ENCODE data around the gene DDA1. TPM values are rescaled to one million over a fixed set of nuclear protein-coding genes. Genes with fewer than 3 reads are reported as not detected.

DDA1 gene
- total RNA-seq, 1 experiment from 2014 or later: 55.6 TPM

DNA sequence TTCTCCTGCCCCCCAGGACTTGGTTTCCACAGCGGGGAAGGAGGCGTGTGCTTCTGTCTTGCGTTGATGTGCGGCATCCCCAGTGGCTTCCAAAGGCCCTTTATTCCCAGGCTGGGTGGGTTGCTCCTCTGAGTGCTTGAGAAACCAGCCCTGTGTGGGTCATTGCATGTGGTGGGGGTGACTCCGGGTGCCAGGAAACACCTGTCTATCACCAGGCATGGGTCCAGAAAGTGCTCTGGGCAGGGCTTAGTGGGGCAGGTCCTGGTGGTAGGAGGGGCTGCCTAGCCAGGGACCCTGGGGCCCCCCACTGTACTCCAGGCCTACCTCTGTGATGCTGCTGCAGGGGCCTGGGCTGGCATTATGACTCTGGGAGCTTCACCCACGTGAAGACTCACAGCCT, 9.6 kb downstream of the DDA1 start:
- Mint-ChIP-seq H3K36me3 (ENCODE audit: insufficient read depth, unreplicated experiment) (peaks cover 62% of the 10 kb centered on the region), H3K27ac (ENCODE audit: unreplicated experiment) (no peak overlapping the region), H3K4me3 (ENCODE audit: unreplicated experiment) (no peak overlapping the region), H3K9me3 (ENCODE audit: unreplicated experiment) (no peaks in the 10 kb centered on the region), H3K27me3 (ENCODE audit: insufficient read depth, unreplicated experiment) (no peaks in the 10 kb centered on the region), H3K4me1 (ENCODE audit: low read depth, unreplicated experiment) (no peaks in the 10 kb centered on the region)
- ChIA-PET POLR2A (no interaction called here), CTCF (no interaction called here)
- H3K4me3 ChIP-seq (ENCODE audit: low read depth, low read length): no peak overlapping the region
- no peaks in the 10 kb centered on the region for H3K27me3 ChIP-seq (replicated peaks; ENCODE audit: control insufficient read depth, insufficient read depth, low read length)
- no peaks in the 10 kb centered on the region for H3K9me3 ChIP-seq
- no TSS peak for BruUV-seq (replicated peaks)
- no peaks in the 10 kb centered on the region for H3K4me1 ChIP-seq
- DNase-seq: no peak
- peaks cover 3% of the 10 kb centered on the region; the same call in 1 of the 2 replicates for H3K36me3 ChIP-seq (ENCODE audit: control insufficient read depth, insufficient read depth, low read length)
- TF ChIP-seq, protein P1, sequence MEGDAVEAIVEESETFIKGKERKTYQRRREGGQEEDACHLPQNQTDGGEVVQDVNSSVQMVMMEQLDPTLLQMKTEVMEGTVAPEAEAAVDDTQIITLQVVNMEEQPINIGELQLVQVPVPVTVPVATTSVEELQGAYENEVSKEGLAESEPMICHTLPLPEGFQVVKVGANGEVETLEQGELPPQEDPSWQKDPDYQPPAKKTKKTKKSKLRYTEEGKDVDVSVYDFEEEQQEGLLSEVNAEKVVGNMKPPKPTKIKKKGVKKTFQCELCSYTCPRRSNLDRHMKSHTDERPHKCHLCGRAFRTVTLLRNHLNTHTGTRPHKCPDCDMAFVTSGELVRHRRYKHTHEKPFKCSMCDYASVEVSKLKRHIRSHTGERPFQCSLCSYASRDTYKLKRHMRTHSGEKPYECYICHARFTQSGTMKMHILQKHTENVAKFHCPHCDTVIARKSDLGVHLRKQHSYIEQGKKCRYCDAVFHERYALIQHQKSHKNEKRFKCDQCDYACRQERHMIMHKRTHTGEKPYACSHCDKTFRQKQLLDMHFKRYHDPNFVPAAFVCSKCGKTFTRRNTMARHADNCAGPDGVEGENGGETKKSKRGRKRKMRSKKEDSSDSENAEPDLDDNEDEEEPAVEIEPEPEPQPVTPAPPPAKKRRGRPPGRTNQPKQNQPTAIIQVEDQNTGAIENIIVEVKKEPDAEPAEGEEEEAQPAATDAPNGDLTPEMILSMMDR (IDR thresholded peaks at IDR 0.05; ENCODE audit: insufficient read depth in 1 of 2, low read depth in 1 of 2, low read length in 1 of 2, severe bottlenecking in 1 of 2, unreplicated experiment in 1 of 2): no peak
- intact Hi-C loops (cut with micrococcal nuclease; ENCODE audit: unreplicated experiment): no loop called here

DNA sequence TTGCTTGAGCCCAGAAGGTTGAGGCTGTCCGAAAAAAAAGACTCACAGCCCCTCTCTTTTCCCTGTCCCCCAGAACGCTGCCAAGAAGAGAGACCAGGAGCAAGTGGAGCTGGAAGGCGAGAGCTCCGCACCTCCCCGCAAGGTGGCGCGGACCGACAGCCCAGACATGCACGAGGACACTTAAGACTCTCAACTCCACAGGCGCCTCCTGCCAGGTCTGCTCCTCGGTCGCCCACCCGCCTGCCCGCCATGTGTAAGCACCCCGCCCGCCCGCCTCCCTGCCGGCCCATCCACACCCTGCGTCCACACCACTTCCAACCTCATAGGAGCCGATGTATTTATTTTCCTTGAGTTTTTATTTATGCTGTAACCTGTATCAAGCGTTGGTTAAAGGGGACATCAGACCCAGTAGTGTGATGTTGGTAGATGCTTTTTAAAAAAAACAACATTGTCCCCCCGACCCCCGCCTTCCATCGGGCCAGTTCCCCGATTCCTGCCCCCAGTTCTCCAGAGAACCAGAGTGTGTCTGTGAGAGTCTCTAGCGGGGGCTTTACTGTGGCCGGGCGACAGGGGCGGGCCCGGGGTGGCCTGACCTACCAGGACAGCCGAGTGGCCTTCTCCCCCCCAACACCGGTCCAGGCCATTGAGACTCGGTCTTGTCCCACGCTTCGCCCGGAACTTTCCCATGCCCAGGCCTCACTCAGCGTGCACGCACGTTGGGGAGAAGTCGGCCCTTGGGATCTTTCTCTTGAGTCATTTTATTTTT, 10.3 kb downstream of the DDA1 start:
- BruUV-seq (replicated peaks): TSS peak; percentile 81
- ChIA-PET CTCF (no interaction called here), POLR2A (no interaction called here)
- H3K9me3 ChIP-seq: no peaks in the 10 kb centered on the region
- Mint-ChIP-seq H3K4me1 (ENCODE audit: low read depth, unreplicated experiment) (no peaks in the 10 kb centered on the region), H3K27ac (ENCODE audit: unreplicated experiment) (no peak overlapping the region), H3K36me3 (ENCODE audit: insufficient read depth, unreplicated experiment) (peaks cover 56% of the 10 kb centered on the region), H3K9me3 (ENCODE audit: unreplicated experiment) (no peaks in the 10 kb centered on the region), H3K27me3 (ENCODE audit: insufficient read depth, unreplicated experiment) (no peaks in the 10 kb centered on the region), H3K4me3 (ENCODE audit: unreplicated experiment) (no peak overlapping the region)
- no peaks in the 10 kb centered on the region for H3K4me1 ChIP-seq
- TF ChIP-seq, protein P1 (IDR thresholded peaks at IDR 0.05; ENCODE audit: insufficient read depth in 1 of 2, low read depth in 1 of 2, low read length in 1 of 2, severe bottlenecking in 1 of 2, unreplicated experiment in 1 of 2): no peak
- intact Hi-C loops (cut with micrococcal nuclease; ENCODE audit: unreplicated experiment): no loop called here
- peaks cover 2% of the 10 kb centered on the region; the same call in 1 of the 2 replicates for H3K36me3 ChIP-seq (ENCODE audit: control insufficient read depth, insufficient read depth, low read length)
- DNase-seq: no peak
- no peaks in the 10 kb centered on the region for H3K27me3 ChIP-seq (replicated peaks; ENCODE audit: control insufficient read depth, insufficient read depth, low read length)
- no peak overlapping the region for H3K4me3 ChIP-seq (ENCODE audit: low read depth, low read length)

DNA sequence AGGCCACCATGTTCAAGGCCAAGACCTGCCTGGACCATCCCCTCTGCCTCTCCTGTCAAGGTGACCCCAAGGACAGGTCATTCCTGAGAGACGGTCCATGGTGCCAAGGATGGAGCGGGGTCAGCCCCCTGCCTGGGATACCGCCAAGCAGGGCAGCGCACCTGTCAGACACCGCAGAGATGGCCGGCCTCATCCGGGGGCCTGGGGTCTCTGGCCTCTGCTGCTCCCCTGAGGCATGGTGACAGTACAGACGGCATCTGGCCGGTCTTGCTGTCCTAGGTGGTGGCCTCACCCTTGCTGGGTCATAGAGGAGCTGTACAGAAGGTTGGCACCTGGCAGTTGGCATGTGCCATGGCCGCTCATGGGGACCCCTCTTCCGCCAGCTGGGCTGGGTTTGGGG, 11.1 kb downstream of the DDA1 start:
- H3K4me1 Mint-ChIP-seq (ENCODE audit: low read depth, unreplicated experiment): no peaks in the 10 kb centered on the region
- Histone ChIP-seq H3K4me1 (no peaks in the 10 kb centered on the region), H3K4me3 (ENCODE audit: low read depth, low read length) (no peak overlapping the region), H3K27me3 (replicated peaks; ENCODE audit: control insufficient read depth, insufficient read depth, low read length) (no peaks in the 10 kb centered on the region), H3K9me3 (no peaks in the 10 kb centered on the region), H3K36me3 (ENCODE audit: control insufficient read depth, insufficient read depth, low read length) (peaks cover 1% of the 10 kb centered on the region)
- H3K9me3 Mint-ChIP-seq (ENCODE audit: unreplicated experiment): no peaks in the 10 kb centered on the region
- no TSS peak for BruUV-seq (replicated peaks)
- H3K27me3 Mint-ChIP-seq (ENCODE audit: insufficient read depth, unreplicated experiment): no peaks in the 10 kb centered on the region
- ChIA-PET CTCF (no interaction called here), POLR2A (interaction anchor here (1.6 kb wide), 1 partner anchor 11 kb away, joined by 4 read pairs; the partner anchor contains the start of gene DDA1)
- TF ChIP-seq, protein P1 (IDR thresholded peaks at IDR 0.05; ENCODE audit: insufficient read depth in 1 of 2, low read depth in 1 of 2, low read length in 1 of 2, severe bottlenecking in 1 of 2, unreplicated experiment in 1 of 2): no peak
- no peak overlapping the region for H3K4me3 Mint-ChIP-seq (ENCODE audit: unreplicated experiment)
- H3K27ac Mint-ChIP-seq (ENCODE audit: unreplicated experiment): no peak overlapping the region
- intact Hi-C loops (cut with micrococcal nuclease; ENCODE audit: unreplicated experiment): no loop called here
- peaks cover 52% of the 10 kb centered on the region for H3K36me3 Mint-ChIP-seq (ENCODE audit: insufficient read depth, unreplicated experiment)
- no peak for DNase-seq

Measured in Caco-2 (cell line).